Measurements from ENCODE around the gene KATNB1. TPM values are rescaled to one million over a fixed set of nuclear protein-coding genes. Genes with fewer than 3 reads are reported as not detected.
"Not testable (repeated sequence)": the region's sequence is repeated elsewhere in the genome, so short reads cannot be mapped to it uniquely, and the experiment has no call there.

Gene KATNB1
- total and polyA plus RNA-seq, 2 donors (not counting 1 experiment from before 2014, with no cell fraction given) = 6.7 to 15.2 TPM

GRCh38 chr16:57794849-57795430 lies 59.4 kb downstream of the KATNB1 start:
- Histone ChIP-seq H3K9me3 (ENCODE audit: control insufficient read depth, insufficient read depth, low read depth, low read length) (no peaks in the 10 kb centered on the region), H3K36me3 (ENCODE audit: control insufficient read depth, insufficient read depth, low read length) (peaks cover 16% of the 10 kb centered on the region), H4K20me1 (ENCODE audit: control insufficient read depth, extremely low read depth, insufficient read depth, low read length) (no peaks in the 10 kb centered on the region)

GRCh38 chr16:57795431-57795878 lies 59.9 kb downstream of the KATNB1 start:
- Histone ChIP-seq H3K27me3 (ENCODE audit: control insufficient read depth, insufficient read depth, low read length) (no peaks in the 10 kb centered on the region), H3K36me3 (ENCODE audit: control insufficient read depth, insufficient read depth, low read length) (peaks cover 21% of the 10 kb centered on the region), H3K9me3 (ENCODE audit: control insufficient read depth, insufficient read depth, low read depth, low read length) (no peaks in the 10 kb centered on the region), H3K4me1 (ENCODE audit: control insufficient read depth, extremely low read depth, insufficient read depth, low read length) (peaks cover 7% of the 10 kb centered on the region), H2AFZ (ENCODE audit: low read length) (no peak overlapping the region), H3K4me2 (ENCODE audit: extremely low read depth, insufficient read depth, low read length) (no peak overlapping the region), H3K27ac (ENCODE audit: insufficient read depth, low read length) (no peak overlapping the region), H3K9ac (ENCODE audit: insufficient read depth, low read length) (no peak overlapping the region), H3K79me2 (ENCODE audit: control insufficient read depth, insufficient read depth, low read length) (peaks cover 22% of the 10 kb centered on the region), H4K20me1 (ENCODE audit: control insufficient read depth, extremely low read depth, insufficient read depth, low read length) (no peaks in the 10 kb centered on the region), H3K4me3 (replicated peaks in 1 of 4; ENCODE audit: control extremely low read depth in 1 of 4, insufficient read depth in 1 of 4, low read depth in 3 of 4, low read length in 4 of 4) (no peak overlapping the region)
- TF ChIP-seq CTCF (conservative IDR thresholded peaks at IDR 0.05 in 1 of 2, IDR thresholded peaks at IDR 0.05 in 1 of 2; ENCODE audit: low read depth in 1 of 2, low read length in 2 of 2) (peak; percentile 34 to 45), EZH2 (IDR thresholded peaks at IDR 0.05; ENCODE audit: low read length, missing control alignments) (no peak)
- DNase-seq (ENCODE audit: low read depth in 2 of 2) = peak; percentile 44 to 49

More at GRCh38 chr16:57794849-57795430, 59.4 kb downstream of the KATNB1 start:
- no peak for DNase-seq (ENCODE audit: low read depth in 2 of 2)
- H3K79me2 ChIP-seq (ENCODE audit: control insufficient read depth, insufficient read depth, low read length) = peaks cover 18% of the 10 kb centered on the region
- H3K27me3 ChIP-seq (ENCODE audit: control insufficient read depth, insufficient read depth, low read length) = no peaks in the 10 kb centered on the region
- H3K9ac ChIP-seq (ENCODE audit: insufficient read depth, low read length) = no peak overlapping the region
- H2AFZ ChIP-seq (ENCODE audit: low read length) = no peak overlapping the region
- peaks cover 4% of the 10 kb centered on the region for H3K4me1 ChIP-seq (ENCODE audit: control insufficient read depth, extremely low read depth, insufficient read depth, low read length)
- TF ChIP-seq EZH2 (IDR thresholded peaks at IDR 0.05; ENCODE audit: low read length, missing control alignments) (no peak), CTCF (conservative IDR thresholded peaks at IDR 0.05 in 1 of 2, IDR thresholded peaks at IDR 0.05 in 1 of 2; ENCODE audit: low read depth in 1 of 2, low read length in 2 of 2) (no peak)
- no peak overlapping the region for H3K4me2 ChIP-seq (ENCODE audit: extremely low read depth, insufficient read depth, low read length)
- no peak overlapping the region for H3K27ac ChIP-seq (ENCODE audit: insufficient read depth, low read length)
- no peak overlapping the region for H3K4me3 ChIP-seq (replicated peaks in 1 of 4; ENCODE audit: control extremely low read depth in 1 of 4, insufficient read depth in 1 of 4, low read depth in 3 of 4, low read length in 4 of 4)

DNA sequence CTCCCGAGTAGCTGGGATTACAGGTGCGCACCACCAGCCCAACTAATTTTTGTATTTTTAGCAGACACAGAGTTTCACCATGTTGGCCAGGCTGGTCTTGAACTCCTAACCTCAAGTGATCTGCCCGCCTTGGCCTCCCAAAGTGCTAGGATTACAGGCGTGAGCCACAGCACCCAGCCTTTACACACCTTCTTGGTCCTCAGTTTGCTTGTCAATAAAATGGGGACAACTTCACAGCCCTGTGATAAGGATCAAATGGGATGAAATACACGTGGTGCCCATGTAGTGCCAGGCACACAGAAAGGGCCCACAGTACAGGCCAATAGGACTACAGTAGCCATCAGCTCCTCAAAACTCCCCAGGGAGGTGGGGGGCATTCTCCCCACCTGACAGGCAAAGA lies 60.4 kb downstream of the KATNB1 start:
- not testable (repeated sequence) for H3K4me2 ChIP-seq (ENCODE audit: extremely low read depth, insufficient read depth, low read length); H2AFZ ChIP-seq (ENCODE audit: low read length); H3K9me3 ChIP-seq (ENCODE audit: control insufficient read depth, insufficient read depth, low read depth, low read length); H3K4me3 ChIP-seq (replicated peaks in 1 of 4; ENCODE audit: control extremely low read depth in 1 of 4, insufficient read depth in 1 of 4, low read depth in 3 of 4, low read length in 4 of 4); H3K27ac ChIP-seq (ENCODE audit: insufficient read depth, low read length); H4K20me1 ChIP-seq (ENCODE audit: control insufficient read depth, extremely low read depth, insufficient read depth, low read length); H3K9ac ChIP-seq (ENCODE audit: insufficient read depth, low read length); H3K27me3 ChIP-seq (ENCODE audit: control insufficient read depth, insufficient read depth, low read length); DNase-seq (ENCODE audit: low read depth in 2 of 2)
- peaks cover 21% of the 10 kb centered on the region for H3K36me3 ChIP-seq (ENCODE audit: control insufficient read depth, insufficient read depth, low read length)
- H3K79me2 ChIP-seq (ENCODE audit: control insufficient read depth, insufficient read depth, low read length) = peaks cover 28% of the 10 kb centered on the region
- H3K4me1 ChIP-seq (ENCODE audit: control insufficient read depth, extremely low read depth, insufficient read depth, low read length) = peaks cover 13% of the 10 kb centered on the region
